Measurements from ENCODE around the gene MLXIPL. TPM values are rescaled to one million over a fixed set of nuclear protein-coding genes. Genes with fewer than 3 reads are reported as not detected.
A peak's percentile ranks its signal among the peaks of the same experiment; 100 is the strongest.
"Not testable (repeated sequence)": the region's sequence is repeated elsewhere in the genome, so short reads cannot be mapped to it uniquely, and the experiment has no call there.

MLXIPL gene
- total and polyA plus RNA-seq, 11 donors = 0.42 to 10.1 (median 2.0) TPM

DNA sequence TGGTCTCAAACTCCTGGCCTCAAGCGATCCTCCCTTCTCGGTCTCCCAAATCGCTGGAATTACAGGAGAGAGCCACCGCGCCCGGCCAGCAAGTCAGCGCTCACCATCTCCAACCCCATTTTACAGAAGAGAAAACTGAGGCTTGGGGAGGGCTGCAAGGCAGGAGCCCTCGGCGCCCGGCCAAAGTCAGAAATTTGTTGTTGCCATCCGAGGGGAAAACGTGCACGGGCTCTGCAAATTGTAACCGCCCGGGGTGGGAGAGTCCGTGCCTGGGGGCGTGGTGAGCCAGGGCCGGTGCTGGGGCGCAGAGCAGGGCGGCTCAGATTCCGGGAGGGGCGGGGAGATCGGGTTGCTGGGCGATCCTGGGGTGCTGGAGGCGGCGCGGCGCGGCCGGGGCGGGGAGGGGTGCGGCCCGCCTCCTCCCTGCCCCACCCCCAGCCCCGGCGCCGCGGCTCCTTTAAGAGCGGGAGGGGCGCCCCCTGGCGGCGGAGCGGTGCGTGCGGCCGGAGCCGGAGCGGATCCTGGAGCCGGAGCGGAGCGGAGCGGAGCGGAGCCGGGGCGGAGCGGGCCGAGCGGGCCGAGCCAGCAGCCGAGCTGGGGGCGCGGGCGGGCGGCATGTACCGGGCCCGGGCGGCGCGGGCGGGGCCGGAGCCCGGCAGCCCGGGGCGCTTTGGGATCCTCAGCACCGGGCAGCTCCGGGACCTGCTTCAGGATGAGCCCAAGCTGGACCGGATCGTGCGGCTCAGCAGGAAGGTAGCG is 43.2 kb upstream of the MLXIPL start, which contains the start of gene VPS37D:
VPS37D (plus strand) TSS at position 488 of the 759 bp plus-strand sequence; CDS start at position 616, 128 bp downstream.
- WGBS, 4 donors = 2 to 11% (median 4%) methylated on average over 23 to 79 of the region's 79 CpGs
- DNase-seq (peak; percentile 89 to 96 (median 90)), ATAC-seq (peak; percentile 60 to 95 (median 94))
- H3K36me3 ChIP-seq = peaks cover 0 to 3% (median 0%) of the 10 kb centered on the region in 9 donors
- H3K27me3 ChIP-seq = no peaks in the 10 kb centered on the region
- H3K4me1 ChIP-seq = peaks cover 0 to 20% (median 8%) of the 10 kb centered on the region in 12 donors
- intact Hi-C loops (cut with DNase I) = loop anchor here in 9 of 10 donors (2.0 to 10.0 kb wide), 6 partner anchors 50 to 70 kb away; partner anchors contain the start of genes STX1A (in 2 of the 9) and ABHD11 (in 1 of the 9)
- H3K4me3 ChIP-seq = peak within 1 kb of the TSS; percentile 34 to 97 (median 60)
- H3K27ac ChIP-seq = peak within 1 kb of the TSS in 3 of 12 donors; percentile 3 to 41 (median 19)
- peak in 1 of 2 donors; percentile 19 for TF ChIP-seq POLR2A (IDR thresholded peaks at IDR 0.05)
- TF ChIP-seq, protein P1, sequence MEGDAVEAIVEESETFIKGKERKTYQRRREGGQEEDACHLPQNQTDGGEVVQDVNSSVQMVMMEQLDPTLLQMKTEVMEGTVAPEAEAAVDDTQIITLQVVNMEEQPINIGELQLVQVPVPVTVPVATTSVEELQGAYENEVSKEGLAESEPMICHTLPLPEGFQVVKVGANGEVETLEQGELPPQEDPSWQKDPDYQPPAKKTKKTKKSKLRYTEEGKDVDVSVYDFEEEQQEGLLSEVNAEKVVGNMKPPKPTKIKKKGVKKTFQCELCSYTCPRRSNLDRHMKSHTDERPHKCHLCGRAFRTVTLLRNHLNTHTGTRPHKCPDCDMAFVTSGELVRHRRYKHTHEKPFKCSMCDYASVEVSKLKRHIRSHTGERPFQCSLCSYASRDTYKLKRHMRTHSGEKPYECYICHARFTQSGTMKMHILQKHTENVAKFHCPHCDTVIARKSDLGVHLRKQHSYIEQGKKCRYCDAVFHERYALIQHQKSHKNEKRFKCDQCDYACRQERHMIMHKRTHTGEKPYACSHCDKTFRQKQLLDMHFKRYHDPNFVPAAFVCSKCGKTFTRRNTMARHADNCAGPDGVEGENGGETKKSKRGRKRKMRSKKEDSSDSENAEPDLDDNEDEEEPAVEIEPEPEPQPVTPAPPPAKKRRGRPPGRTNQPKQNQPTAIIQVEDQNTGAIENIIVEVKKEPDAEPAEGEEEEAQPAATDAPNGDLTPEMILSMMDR (IDR thresholded peaks at IDR 0.05) = peak; percentile 31 to 97 (median 79)
- H3K9me3 ChIP-seq = peaks cover 0 to 9% (median 0%) of the 10 kb centered on the region in 12 donors

DNA sequence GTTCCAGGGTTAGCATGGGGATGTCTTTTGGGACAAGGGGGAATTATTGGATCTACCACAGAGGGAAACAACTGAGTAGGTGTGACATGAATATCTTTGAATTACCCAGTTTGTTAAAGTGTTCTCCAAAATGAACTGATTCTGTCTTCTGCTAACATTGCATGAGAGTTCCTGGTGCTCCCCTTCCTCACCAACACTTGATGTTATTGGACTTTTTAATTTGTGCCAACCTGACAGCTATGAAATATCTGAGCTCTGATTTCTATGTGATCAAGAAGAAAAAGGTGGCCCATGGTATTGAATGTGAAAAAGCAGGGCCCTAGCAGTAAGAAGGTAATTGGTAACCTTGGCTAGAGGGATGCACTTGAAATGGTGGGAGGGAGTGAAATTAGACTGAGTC is 38.7 kb upstream of the MLXIPL start:
- Histone ChIP-seq H3K4me1 (peaks cover 0 to 7% (median 0%) of the 10 kb centered on the region in 12 donors), H3K4me3 (no peak overlapping the region), H3K36me3 (no peaks in the 10 kb centered on the region), H3K9me3 (peaks cover 0 to 9% (median 0%) of the 10 kb centered on the region in 12 donors), H3K27me3 (no peaks in the 10 kb centered on the region), H3K27ac (no peak overlapping the region)
- ATAC-seq (no peak), DNase-seq (no peak)
- intact Hi-C loops (cut with DNase I) = loop anchor here in 3 of 10 donors (5.0 to 10.0 kb wide), 2 partner anchors 58 to 64 kb away; no protein-coding TSS in a partner anchor
- no peak for TF ChIP-seq POLR2A (IDR thresholded peaks at IDR 0.05)
- TF ChIP-seq, protein P1 (IDR thresholded peaks at IDR 0.05) = no peak

DNA sequence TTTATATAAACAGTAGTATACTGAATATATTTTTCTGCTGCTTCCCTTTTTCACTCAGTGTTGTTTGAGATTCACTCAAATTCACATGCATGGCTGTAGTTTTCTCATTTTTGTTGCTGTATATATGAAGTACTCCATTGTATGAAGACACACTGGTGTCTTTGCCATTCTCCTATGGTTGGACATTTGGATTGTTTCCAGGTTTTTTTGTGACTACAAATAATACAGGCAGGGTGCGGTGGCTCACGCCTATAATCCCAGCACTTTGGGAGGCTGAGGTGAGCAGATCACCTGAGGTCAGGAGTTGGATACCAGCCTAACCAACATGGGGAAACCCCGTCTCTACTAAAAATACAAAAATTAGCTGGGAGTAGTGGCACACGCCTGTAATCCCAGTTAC is 36.3 kb upstream of the MLXIPL start:
- not testable (repeated sequence) for DNase-seq, H3K4me1 ChIP-seq, H3K9me3 ChIP-seq, H3K4me3 ChIP-seq, ATAC-seq, H3K27me3 ChIP-seq, H3K27ac ChIP-seq, H3K36me3 ChIP-seq
- 65 to 78% (median 72%) methylated on average over 4 of the region's 4 CpGs for WGBS, 4 donors
- intact Hi-C loops (cut with DNase I) = loop anchor here in 3 of 10 donors (5.0 to 10.0 kb wide), 2 partner anchors 56 to 67 kb away; no protein-coding TSS in a partner anchor

DNA sequence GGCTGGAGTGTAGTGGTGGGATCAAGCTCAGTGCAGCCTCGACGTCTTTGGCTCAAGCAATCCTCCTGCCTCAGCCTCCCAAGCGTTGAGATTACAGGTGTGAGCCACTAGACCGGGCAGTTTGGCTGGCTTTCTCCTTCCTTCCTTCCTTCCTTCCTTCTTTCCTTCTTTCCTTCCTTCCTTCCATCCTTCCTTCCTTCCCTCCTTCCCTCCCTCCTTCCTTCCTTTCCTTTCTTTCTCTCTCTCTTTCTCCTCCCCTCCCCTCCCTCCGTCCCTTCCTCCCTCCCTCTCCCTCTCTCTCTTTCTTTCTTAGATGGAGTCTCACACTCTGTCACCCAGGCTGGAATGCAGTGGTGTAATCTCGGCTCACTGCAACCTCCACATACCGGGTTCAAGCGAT is 35.7 kb upstream of the MLXIPL start:
- Histone ChIP-seq H3K9me3 (peaks cover 0 to 9% (median 0%) of the 10 kb centered on the region in 12 donors), H3K36me3 (no peaks in the 10 kb centered on the region), H3K27me3 (no peaks in the 10 kb centered on the region), H3K4me1 (no peaks in the 10 kb centered on the region), H3K4me3 (no peak overlapping the region), H3K27ac (no peak overlapping the region)
- WGBS, 4 donors = 55 to 60% (median 60%) methylated on average over 8 of the region's 8 CpGs
- intact Hi-C loops (cut with DNase I) = loop anchor here in 3 of 10 donors (5.0 to 10.0 kb wide), 2 partner anchors 55 to 67 kb away; no protein-coding TSS in a partner anchor
- no peak for TF ChIP-seq POLR2A (IDR thresholded peaks at IDR 0.05)
- TF ChIP-seq, protein P1 (IDR thresholded peaks at IDR 0.05) = no peak
- DNase-seq (no peak), ATAC-seq (no peak)

DNA sequence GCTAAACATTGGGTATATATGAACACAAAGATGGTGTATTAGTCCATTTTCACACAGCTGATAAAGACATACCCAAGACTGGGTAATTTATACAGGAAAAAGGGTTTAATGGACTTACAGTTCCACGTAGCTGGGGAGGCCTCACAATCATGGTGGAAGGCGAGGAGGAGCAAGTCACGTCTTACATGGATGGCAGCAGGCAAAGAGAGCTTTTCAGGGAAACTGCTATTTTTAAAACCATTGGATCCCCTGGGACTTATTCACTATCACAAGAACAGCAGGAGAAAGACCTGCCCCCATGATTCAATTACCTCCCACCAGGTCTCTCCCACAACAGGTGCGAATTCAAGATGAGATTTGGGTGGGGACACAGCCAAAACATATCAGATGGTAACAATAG is 31.0 kb upstream of the MLXIPL start:
- 73 to 78% (median 77%) methylated on average over 4 of the region's 4 CpGs for WGBS, 4 donors
- H3K4me1 ChIP-seq; H3K36me3 ChIP-seq; intact Hi-C loops (cut with DNase I); H3K27ac ChIP-seq; H3K9me3 ChIP-seq; ATAC-seq; H3K4me3 ChIP-seq; DNase-seq: not testable (repeated sequence)
- H3K27me3 ChIP-seq = peaks cover 0 to 20% (median 4%) of the 10 kb centered on the region in 9 donors
